NB4 (cell line): ENCODE measurements around the gene DTNB.

Source experiments
- DNase-seq: peaks from one replicate; pipeline ENCODE4 v3.0.0; 2010; ENCODE audit warnings: low read depth
- H3K4me3 ChIP-seq: one replicate; pipeline ENCODE4 v1.5.1; 2011; ENCODE audit warnings: mild to moderate bottlenecking, low read depth, low read length, moderate library complexity
- CTCF ChIP-seq: IDR thresholded peaks from one replicate; pipeline ENCODE4 v1.5.1; 2012; ENCODE audit warnings: low read depth, low read length
- MAX ChIP-seq: IDR thresholded peaks from 2 replicates; pipeline ENCODE4 v1.6.1; 2011; ENCODE audit warnings: low read depth, low read length
- MYC ChIP-seq: IDR thresholded peaks from 2 replicates; pipeline ENCODE4 v1.6.1; 2011; ENCODE audit warnings: low read depth, low read length
- POLR2A ChIP-seq: IDR thresholded peaks from 2 replicates; pipeline ENCODE4 v1.6.1; 2011; ENCODE audit warnings: mild to moderate bottlenecking; ENCODE audit not compliant: insufficient read length; ENCODE audit errors: extremely low read depth

DTNB gene

GRCh38 chr2:25443766-25444165 lies 229.6 kb downstream of the DTNB start:
- TF ChIP-seq CTCF (no peak), MAX (no peak), POLR2A (no peak), MYC (no peak)
- no peak for DNase-seq
- H3K4me3 ChIP-seq = no peak overlapping the region

GRCh38 chr2:25441353-25441752 lies 232.0 kb downstream of the DTNB start:
- no peak overlapping the region for H3K4me3 ChIP-seq
- no peak for DNase-seq
- TF ChIP-seq CTCF (no peak), MYC (no peak), POLR2A (no peak)

- no peak for DNase-seq
- no peak for TF ChIP-seq MAX
- no peak for TF ChIP-seq MYC
- no peak for TF ChIP-seq CTCF
- no peak for TF ChIP-seq POLR2A
- H3K4me3 ChIP-seq = no peak overlapping the region
These were observed 234.6 kb downstream of the DTNB start for GRCh38 chr2:25438793-25439192.

- no peak overlapping the region for H3K4me3 ChIP-seq
- TF ChIP-seq POLR2A (no peak), CTCF (no peak), MYC (no peak), MAX (no peak)
- no peak for DNase-seq
These were observed 235.3 kb downstream of the DTNB start for GRCh38 chr2:25437881-25438662.

GRCh38 chr2:25435421-25435820 lies 238.0 kb downstream of the DTNB start:
- TF ChIP-seq MAX (no peak), CTCF (no peak), POLR2A (no peak)
- H3K4me3 ChIP-seq = no peak overlapping the region
- DNase-seq = no peak

- no peak for TF ChIP-seq POLR2A
- TF ChIP-seq CTCF = no peak
- no peak for TF ChIP-seq MAX
- no peak for TF ChIP-seq MYC
- no peak for DNase-seq
- H3K4me3 ChIP-seq = no peak overlapping the region
These were observed 241.8 kb downstream of the DTNB start for GRCh38 chr2:25431604-25432003.
